ENCODE data around the gene CABCOCO1.

The CABCOCO1 gene

GRCh38 chr10:61655335-61655851 lies 7.3 kb upstream of the CABCOCO1 start:
- no peak for TF ChIP-seq REST (IDR thresholded peaks at IDR 0.05; ENCODE audit: low read depth)
- TF ChIP-seq, protein P1, sequence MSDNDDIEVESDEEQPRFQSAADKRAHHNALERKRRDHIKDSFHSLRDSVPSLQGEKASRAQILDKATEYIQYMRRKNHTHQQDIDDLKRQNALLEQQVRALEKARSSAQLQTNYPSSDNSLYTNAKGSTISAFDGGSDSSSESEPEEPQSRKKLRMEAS (IDR thresholded peaks at IDR 0.05) = no peak
- no peak for TF ChIP-seq NFIC (IDR thresholded peaks at IDR 0.05)
- TF ChIP-seq USF1 (IDR thresholded peaks at IDR 0.05) = no peak
- no peak for TF ChIP-seq EGR1 (IDR thresholded peaks at IDR 0.05)
- TF ChIP-seq RAD21 (IDR thresholded peaks at IDR 0.05; ENCODE audit: low read depth) = no peak
- TF ChIP-seq YY1 (IDR thresholded peaks at IDR 0.05; ENCODE audit: low read depth) = no peak
- no peak for TF ChIP-seq CEBPB (IDR thresholded peaks at IDR 0.05)
- TF ChIP-seq TAF1 (IDR thresholded peaks at IDR 0.05; ENCODE audit: low read depth) = no peak
- TF ChIP-seq CREB1 (IDR thresholded peaks at IDR 0.05; ENCODE audit: low read depth) = no peak
- TF ChIP-seq EP300 (IDR thresholded peaks at IDR 0.05; ENCODE audit: borderline replicate concordance) = no peak
- TF ChIP-seq FOXM1 (IDR thresholded peaks at IDR 0.05; ENCODE audit: borderline replicate concordance, low read depth) = no peak
- no peak for TF ChIP-seq TCF12 (IDR thresholded peaks at IDR 0.05; ENCODE audit: low read depth)
- TF ChIP-seq TEAD4 (IDR thresholded peaks at IDR 0.05) = no peak
- no peak for TF ChIP-seq ZBTB7A (IDR thresholded peaks at IDR 0.05; ENCODE audit: low read depth)

DNA sequence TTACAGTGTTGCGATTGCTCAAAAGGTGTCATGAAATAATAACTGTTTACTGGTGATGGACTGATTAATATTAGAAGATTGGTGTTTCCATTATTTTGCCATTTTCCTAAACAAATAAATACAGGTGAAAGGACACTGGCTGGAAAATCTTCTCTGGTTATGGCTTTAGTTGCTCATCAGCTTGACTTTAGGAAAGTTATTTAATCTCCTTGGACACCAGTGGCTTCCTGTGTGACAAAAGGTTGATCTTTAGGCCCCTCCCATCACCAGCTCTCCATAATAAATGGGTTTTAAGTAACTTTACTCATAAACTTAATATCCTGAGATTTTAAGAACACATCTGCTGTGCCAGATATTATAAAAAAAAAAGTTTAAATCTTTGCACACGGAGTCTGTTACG lies 737 bp downstream of the CABCOCO1 start:
- TF ChIP-seq RAD21 (IDR thresholded peaks at IDR 0.05; ENCODE audit: low read depth) (no peak), CREB1 (IDR thresholded peaks at IDR 0.05; ENCODE audit: low read depth) (no peak), USF1 (IDR thresholded peaks at IDR 0.05) (no peak)

- TF ChIP-seq FOXM1 (IDR thresholded peaks at IDR 0.05; ENCODE audit: borderline replicate concordance, low read depth) (no peak), CEBPB (IDR thresholded peaks at IDR 0.05) (no peak), TCF12 (IDR thresholded peaks at IDR 0.05; ENCODE audit: low read depth) (no peak), TEAD4 (IDR thresholded peaks at IDR 0.05) (no peak), ZBTB7A (IDR thresholded peaks at IDR 0.05; ENCODE audit: low read depth) (no peak), TAF1 (IDR thresholded peaks at IDR 0.05; ENCODE audit: low read depth) (no peak), NFIC (IDR thresholded peaks at IDR 0.05) (no peak)
- TF ChIP-seq, protein P1 (IDR thresholded peaks at IDR 0.05) = no peak
Observed at GRCh38 chr10:61664985-61665384, 2.3 kb downstream of the CABCOCO1 start.

DNA sequence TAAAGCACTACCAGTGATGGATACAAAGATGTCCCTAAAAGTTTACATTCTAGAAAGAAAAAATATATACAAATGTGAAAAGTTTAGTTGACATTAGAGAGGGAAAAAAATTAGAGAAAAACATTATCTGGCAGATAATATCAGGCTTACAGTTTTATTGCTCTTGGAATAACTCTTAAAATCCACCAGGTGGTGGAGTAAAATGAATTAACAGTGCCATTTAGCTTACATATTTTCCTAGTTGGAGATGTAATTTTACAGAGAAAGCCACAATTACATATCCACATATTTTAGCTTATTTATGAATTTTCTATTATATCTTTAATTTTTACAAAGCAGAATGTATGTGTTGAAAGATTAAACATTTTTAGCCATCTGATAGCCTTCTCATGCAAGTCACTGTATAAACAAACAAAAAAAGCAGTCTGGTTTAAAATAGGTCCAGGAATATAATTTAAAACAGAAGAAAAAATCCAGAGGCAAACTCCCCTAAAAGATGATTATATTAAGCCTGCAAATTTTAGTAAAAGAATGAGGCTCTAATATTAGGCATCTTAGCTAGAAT lies 6.5 kb downstream of the CABCOCO1 start:
- TF ChIP-seq RAD21 (IDR thresholded peaks at IDR 0.05; ENCODE audit: low read depth) = no peak
- no peak for TF ChIP-seq USF1 (IDR thresholded peaks at IDR 0.05)
- no peak for TF ChIP-seq TEAD4 (IDR thresholded peaks at IDR 0.05)
- TF ChIP-seq NFIC (IDR thresholded peaks at IDR 0.05) = no peak
- TF ChIP-seq, protein P1 (IDR thresholded peaks at IDR 0.05) = no peak
- no peak for TF ChIP-seq TAF1 (IDR thresholded peaks at IDR 0.05; ENCODE audit: low read depth)
- no peak for TF ChIP-seq TCF12 (IDR thresholded peaks at IDR 0.05; ENCODE audit: low read depth)
- no peak for TF ChIP-seq ZBTB7A (IDR thresholded peaks at IDR 0.05; ENCODE audit: low read depth)
- no peak for TF ChIP-seq CREB1 (IDR thresholded peaks at IDR 0.05; ENCODE audit: low read depth)
- TF ChIP-seq EGR1 (IDR thresholded peaks at IDR 0.05) = no peak
- no peak for TF ChIP-seq FOXM1 (IDR thresholded peaks at IDR 0.05; ENCODE audit: borderline replicate concordance, low read depth)
- no peak for TF ChIP-seq CEBPB (IDR thresholded peaks at IDR 0.05)
- TF ChIP-seq EP300 (IDR thresholded peaks at IDR 0.05; ENCODE audit: borderline replicate concordance) = no peak
- no peak for TF ChIP-seq REST (IDR thresholded peaks at IDR 0.05; ENCODE audit: low read depth)

- TF ChIP-seq TAF1 (IDR thresholded peaks at IDR 0.05; ENCODE audit: low read depth) = no peak
- no peak for TF ChIP-seq FOXM1 (IDR thresholded peaks at IDR 0.05; ENCODE audit: borderline replicate concordance, low read depth)
Observed at GRCh38 chr10:61669849-61670248, 7.1 kb downstream of the CABCOCO1 start.
